A172 (cell line): ENCODE measurements around the gene GAS2L2. TPM values are rescaled to one million over a fixed set of nuclear protein-coding genes. Genes with fewer than 3 reads are reported as not detected.

ENCODE experiments used
- DNase-seq: peaks from one replicate; pipeline ENCODE4 v3.0.0-alpha.2; 2015; ENCODE audit warnings: low spot score
- total RNA-seq: library from RNA; depleted of rRNA; stranded (reverse); fragments of >200 nt; shearing (Covaris generic); gene quantifications from 2 replicates; pipeline ENCODE4 v1.2.3, GENCODE V29; 2014; rRNA removed

GAS2L2 gene
- total RNA-seq, 1 experiment from 2014 or later: not detected

DNA sequence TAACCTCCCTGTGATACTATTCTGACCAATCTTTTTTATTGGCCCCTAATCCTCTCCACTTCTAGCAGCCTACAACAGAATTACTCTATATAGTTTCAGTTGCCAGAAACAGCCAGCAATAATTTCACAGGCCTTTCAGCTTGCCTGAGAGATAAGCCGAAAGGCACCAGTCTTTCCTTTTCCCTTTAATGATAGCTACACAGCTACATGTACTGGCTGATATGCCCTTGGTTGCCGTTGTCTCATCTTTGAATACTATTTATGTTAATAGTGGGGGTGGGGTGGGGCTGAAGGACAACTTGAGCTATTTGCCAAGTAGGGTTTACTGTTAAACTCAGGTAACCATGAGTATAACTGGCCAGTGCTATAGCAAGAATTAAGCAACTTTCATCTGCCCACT, 57.4 kb downstream of the GAS2L2 start:
- DNase-seq: no peak

DNA sequence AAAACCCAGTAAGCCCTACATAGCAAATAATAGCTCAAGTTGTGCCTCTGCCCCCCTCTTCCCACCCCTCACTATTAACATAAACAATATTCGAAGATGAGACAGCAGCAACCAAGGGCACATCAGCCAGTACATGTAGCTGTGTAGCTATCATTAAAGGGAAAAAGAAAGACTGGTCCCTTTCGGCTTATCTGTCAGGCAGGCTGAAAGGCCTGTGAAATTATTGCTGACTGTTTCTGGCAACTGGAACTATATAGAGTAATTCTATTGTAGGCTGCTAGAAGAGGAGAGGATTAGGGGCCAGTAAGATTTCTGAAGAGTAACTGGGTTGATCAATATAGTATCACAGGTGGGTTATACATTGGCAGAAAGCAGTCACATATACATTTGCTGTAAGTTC, 58.1 kb downstream of the GAS2L2 start:
- no peak for DNase-seq

Other genes starting within 250 kb of the GAS2L2 start
- gene SLFN12L, start 215.6 kb downstream of the GAS2L2 start, total RNA-seq: not detected in 2 replicates
- not detected in 2 replicates for gene SLFN14, start 192.4 kb downstream of the GAS2L2 start, total RNA-seq
- gene PEX12, start 174.7 kb downstream of the GAS2L2 start, total RNA-seq: 11.5 and 13.0 TPM in 2 replicates
- gene AP2B1, start 165.9 kb downstream of the GAS2L2 start, total RNA-seq: 96.1 and 98.1 TPM in 2 replicates
- gene RASL10B, start 21.6 kb downstream of the GAS2L2 start, total RNA-seq: 0.69 and 0.98 TPM in 2 replicates
- not detected in 2 replicates for gene C17orf50, start 7.6 kb upstream of the GAS2L2 start, total RNA-seq
- gene MMP28, start 42.4 kb upstream of the GAS2L2 start, total RNA-seq: 0.57 and 1.6 TPM in 2 replicates
- 20.3 and 31.1 TPM in 2 replicates for gene TAF15, start 56.2 kb upstream of the GAS2L2 start, total RNA-seq
- gene HEATR9, start 115.7 kb upstream of the GAS2L2 start, total RNA-seq: not detected in 2 replicates
- gene CCL5, start 127.1 kb upstream of the GAS2L2 start, total RNA-seq: not detected in 2 replicates
- 7.1 and 8.1 TPM in 2 replicates for gene RDM1, start 177.5 kb upstream of the GAS2L2 start, total RNA-seq
- gene LYZL6, start 190.5 kb upstream of the GAS2L2 start, total RNA-seq: not detected in 2 replicates
- not detected in 2 replicates for gene CCL16, start 228.3 kb upstream of the GAS2L2 start, total RNA-seq
- not detected in 2 replicates for gene CCL14, start 233.5 kb upstream of the GAS2L2 start, total RNA-seq
- gene CCL15, start 248.3 kb upstream of the GAS2L2 start, total RNA-seq: not detected in 2 replicates